H1 (cell line): ENCODE data around the gene DGKD. TPM values are rescaled to one million over a fixed set of nuclear protein-coding genes. Genes with fewer than 3 reads are reported as not detected.

ENCODE experiments used
- CTCF ChIA-PET: fragments of 300-600 bp; sonication (Branson Sonifier 250); formaldehyde crosslinking; loops from one replicate; lab custom pipeline; 2021; ENCODE audit not compliant: partially characterized antibody; lab: Charles Lee
- POLR2A ChIA-PET: fragments of 300-600 bp; sonication (Branson Sonifier 250); formaldehyde crosslinking; loops from one replicate; lab custom pipeline; 2021; ENCODE audit warnings: inconsistent platforms; ENCODE audit not compliant: partially characterized antibody; lab: Charles Lee
- DNase-seq, 2 experiments: peaks; one replicate each; pipeline versions ENCODE4 v3.0.0 to v3.0.0-alpha.2; 2010 to 2022; ENCODE audit warnings: low spot score in 2 of 2, low read depth in 1 of 2, mixed read lengths in 1 of 2
- FAIRE-seq: peaks from 2 replicates; lab custom pipeline; 2011; peaks lifted over from hg19 to GRCh38; lab: Jason Lieb, UNC
- H2AFZ ChIP-seq: 2 replicates; pipeline ENCODE4 v1.8.1; 2012; ENCODE audit warnings: low read length, inconsistent platforms
- H2AK5ac ChIP-seq: 2 replicates; pipeline ENCODE4 v1.6.1; 2013; ENCODE audit warnings: low read depth, low read length
- H2BK120ac ChIP-seq: replicated peaks from 2 replicates; pipeline ENCODE3; 2013; ENCODE audit warnings: low read depth, low read length, inconsistent platforms
- H2BK12ac ChIP-seq: 2 replicates; pipeline ENCODE4 v1.6.1; 2013; ENCODE audit warnings: low read depth, low read length
- H2BK15ac ChIP-seq: 2 replicates; pipeline ENCODE4 v1.6.1; 2013; ENCODE audit warnings: low read length
- H2BK20ac ChIP-seq: 2 replicates; pipeline ENCODE4 v1.6.1; 2013; ENCODE audit warnings: low read length
- H2BK5ac ChIP-seq: 2 replicates; pipeline ENCODE4 v1.6.1; 2013; ENCODE audit warnings: low read depth, low read length
- H3K14ac ChIP-seq: 2 replicates; pipeline ENCODE4 v1.6.1; 2013; ENCODE audit warnings: inconsistent platforms; ENCODE audit not compliant: insufficient read length
- H3K18ac ChIP-seq: 2 replicates; pipeline ENCODE4 v1.6.1; 2013; ENCODE audit warnings: low read length; ENCODE audit errors: extremely low read depth
- H3K23ac ChIP-seq: 2 replicates; pipeline ENCODE4 v1.6.1; 2013; ENCODE audit warnings: inconsistent platforms; ENCODE audit not compliant: insufficient read length
- H3K23me2 ChIP-seq: 2 replicates; pipeline ENCODE4 v1.6.1; 2013; ENCODE audit warnings: low read depth, low read length
- H3K27ac ChIP-seq: 2 replicates; pipeline ENCODE4 v1.6.1; 2011; ENCODE audit warnings: low read depth, low read length, inconsistent platforms
- H3K27me3 ChIP-seq, 4 experiments: replicated peaks in 1 of 4; 1 replicate in 1 of 4; 2 replicates in 3 of 4; pipeline versions ENCODE4 v1.6.1 to v1.8.1; 2011 to 2013; ENCODE audit warnings: low read length in 3 of 4, mild to moderate bottlenecking in 3 of 4, inconsistent platforms in 2 of 4, mixed read lengths in 2 of 4, moderate library complexity in 1 of 4; ENCODE audit not compliant: control insufficient read depth in 3 of 4, insufficient read depth in 3 of 4; ENCODE audit errors: extremely low read depth in 1 of 4
- H3K36me3 ChIP-seq, 4 experiments: 2 replicates each; pipeline versions ENCODE4 v1.6.1 to v1.8.1; 2011 to 2013; ENCODE audit warnings: mild to moderate bottlenecking in 4 of 4, low read length in 3 of 4, moderate library complexity in 2 of 4, control low read depth in 1 of 4, inconsistent platforms in 1 of 4; ENCODE audit not compliant: insufficient read depth in 4 of 4, control insufficient read depth in 2 of 4
- H3K4ac ChIP-seq: replicated peaks from 2 replicates; pipeline ENCODE3; 2013; ENCODE audit warnings: low read length, low read depth, mixed read lengths, inconsistent platforms; ENCODE audit not compliant: insufficient read length
- H3K4me1 ChIP-seq, 4 experiments: replicated peaks in 1 of 4; 1 replicate in 1 of 4; 2 replicates in 3 of 4; pipeline versions ENCODE4 v1.6.1 to v1.8.1; 2011 to 2013; ENCODE audit warnings: low read length in 3 of 4, inconsistent platforms in 2 of 4, mixed read lengths in 1 of 4; ENCODE audit not compliant: insufficient read depth in 4 of 4, control insufficient read depth in 3 of 4
- H3K4me2 ChIP-seq, 2 experiments: 2 replicates each; pipeline versions ENCODE4 v1.6.1 to v1.8.1; 2011 to 2013; ENCODE audit warnings: low read depth in 2 of 2, low read length in 2 of 2, control low read depth in 1 of 2, inconsistent platforms in 1 of 2, mild to moderate bottlenecking in 1 of 2; ENCODE audit not compliant: insufficient read depth in 1 of 2
- H3K4me3 ChIP-seq, 4 experiments: fragments of 200-600, 300-600 bp in 1 of 4; sonication (generic), shearing (Covaris generic), sonication (Bioruptor Twin) in 1 of 4; 2 replicates each; pipeline versions ENCODE4 v1.5.1 to v1.8.1; 2011 to 2016; ENCODE audit warnings: low read length in 4 of 4, low read depth in 3 of 4, control low read depth in 2 of 4, inconsistent platforms in 2 of 4, mild to moderate bottlenecking in 2 of 4, mixed read lengths in 1 of 4, moderate library complexity in 1 of 4; ENCODE audit not compliant: insufficient read depth in 2 of 4; ENCODE audit errors: extremely low read depth in 1 of 4
- H3K56ac ChIP-seq: replicated peaks from 2 replicates; pipeline ENCODE3; 2013; ENCODE audit warnings: low read depth, mild to moderate bottlenecking, mixed read lengths, low read length, inconsistent platforms; ENCODE audit not compliant: insufficient read length
- H3K79me1 ChIP-seq: 2 replicates; pipeline ENCODE4 v1.6.1; 2013; ENCODE audit warnings: low read depth, low read length, control low read depth
- H3K79me2 ChIP-seq, 2 experiments: 2 replicates each; pipeline versions ENCODE4 v1.6.1 to v1.8.1; 2012 to 2013; ENCODE audit warnings: low read length in 2 of 2, mild to moderate bottlenecking in 2 of 2, inconsistent platforms in 1 of 2; ENCODE audit not compliant: insufficient read depth in 2 of 2, control insufficient read depth in 1 of 2
- H3K9ac ChIP-seq, 4 experiments: replicated peaks in 1 of 4; 1 replicate in 1 of 4; 2 replicates in 3 of 4; pipeline versions ENCODE4 v1.6.1 to v1.8.1; 2011 to 2013; ENCODE audit warnings: low read depth in 3 of 4, low read length in 3 of 4, control low read depth in 2 of 4, mild to moderate bottlenecking in 2 of 4, moderate library complexity in 2 of 4, inconsistent platforms in 1 of 4; ENCODE audit errors: extremely low read depth in 1 of 4
- H3K9me3 ChIP-seq, 2 experiments: 2 replicates each; pipeline versions ENCODE4 v1.6.1 to v1.8.1; 2012 to 2013; ENCODE audit warnings: mild to moderate bottlenecking in 2 of 2, moderate library complexity in 2 of 2, control low read depth in 1 of 2, inconsistent platforms in 1 of 2, low read depth in 1 of 2, low read length in 1 of 2, mixed read lengths in 1 of 2; ENCODE audit not compliant: insufficient read depth in 2 of 2
- H4K20me1 ChIP-seq, 2 experiments: replicated peaks in 1 of 2; 2 replicates each; pipeline versions ENCODE3 to v1.8.1; 2011 to 2013; ENCODE audit warnings: inconsistent platforms in 2 of 2, low read length in 2 of 2, mild to moderate bottlenecking in 1 of 2; ENCODE audit not compliant: insufficient read depth in 2 of 2, control insufficient read depth in 1 of 2
- H4K5ac ChIP-seq: 2 replicates; pipeline ENCODE4 v1.6.1; 2013; ENCODE audit warnings: low read length, low read depth, mixed read lengths, inconsistent platforms; ENCODE audit not compliant: insufficient read length
- H4K8ac ChIP-seq: 2 replicates; pipeline ENCODE4 v1.8.0; 2013; ENCODE audit warnings: mild to moderate bottlenecking, moderate library complexity, low read length, inconsistent platforms; ENCODE audit not compliant: insufficient read depth; ENCODE audit errors: extremely low read depth
- H4K91ac ChIP-seq: replicated peaks from 2 replicates; pipeline ENCODE3; 2013; ENCODE audit warnings: low read length, mixed read lengths, inconsistent platforms; ENCODE audit not compliant: insufficient read length
- ASH2L ChIP-seq: fragments of 200-600, 300-600 bp; sonication (generic); IDR thresholded peaks from one replicate; pipeline ENCODE4 v1.7.1; 2017; ENCODE audit warnings: low read length
- CHD2 ChIP-seq: IDR thresholded peaks from 2 replicates; pipeline ENCODE4 v1.6.1; 2012; ENCODE audit warnings: low read length, improper control_type of control experiment
- CREB1 ChIP-seq: IDR thresholded peaks from 2 replicates; pipeline ENCODE4 v1.6.1; 2012; ENCODE audit warnings: inconsistent platforms
- GABPA ChIP-seq: IDR thresholded peaks from 2 replicates; pipeline ENCODE4 v1.6.1; 2011; ENCODE audit warnings: mild to moderate bottlenecking, low read length, moderate library complexity, borderline replicate concordance; ENCODE audit not compliant: insufficient read depth
- JUND ChIP-seq: IDR thresholded peaks from 2 replicates; pipeline ENCODE4 v1.6.1; 2011; ENCODE audit warnings: mild to moderate bottlenecking, improper control_type of control experiment, low read length
- POLR2AphosphoS5 ChIP-seq: IDR thresholded peaks from 2 replicates; pipeline ENCODE4 v1.6.1; 2011; ENCODE audit warnings: low read depth, low read length
- SAP30 ChIP-seq: fragments of 300-600 bp; sonication (generic); IDR thresholded peaks from 2 replicates; pipeline ENCODE4 v1.7.1; 2012; ENCODE audit warnings: low read length, moderate library complexity, mild to moderate bottlenecking, inconsistent platforms; ENCODE audit not compliant: insufficient read depth, insufficient replicate concordance
- TCF12 ChIP-seq: IDR thresholded peaks from 2 replicates; pipeline ENCODE4 v1.6.1; 2011; ENCODE audit warnings: low read depth, mild to moderate bottlenecking, low read length
- TEAD4 ChIP-seq: IDR thresholded peaks from 2 replicates; pipeline ENCODE4 v1.6.1; 2012; ENCODE audit warnings: low read depth, low read length, inconsistent platforms, mixed read lengths
- ZNF274 ChIP-seq: IDR thresholded peaks from 2 replicates; pipeline ENCODE4 v1.7.0; 2012; ENCODE audit warnings: low read length, borderline replicate concordance; ENCODE audit errors: extremely low read depth
- WGBS, 2 experiments: shearing (Covaris generic) in 1 of 2; methylation state at CpG; one replicate each; pipeline versions ENCODE4 v1.1.6 to v1.1.7; 2013 to 2015; ENCODE audit warnings: low lambda C conversion rate in 2 of 2, mixed read lengths in 2 of 2, inconsistent platforms in 1 of 2, low coverage in 1 of 2, missing lambda C conversion rate in 1 of 2; ENCODE audit not compliant: insufficient replicate concordance in 2 of 2, insufficient coverage in 1 of 2, insufficient read length in 1 of 2; ENCODE audit errors: extremely low coverage in 1 of 2, missing lambda C conversion rate in 1 of 2; 5-methylcytosine and 5-hydroxymethylcytosine counted together
- polyA plus RNA-seq, 7 experiments: library from polyadenylated mRNA; depleted of rRNA in 3 of 7; stranded (reverse) in 5 of 7; unstranded in 2 of 7; fragments of >200 nt in 5 of 7; fragments of 200-250 nt in 2 of 7; gene quantifications; 1 replicate in 5 of 7; 2 replicates in 1 of 7; 4 replicates in 1 of 7; pipeline versions ENCODE4 v1.2.1 to v1.2.3, GENCODE V29; 2011 to 2013; ENCODE audit warnings: missing spikeins in 2 of 7, mixed read lengths in 2 of 7
- total RNA-seq: library from RNA; stranded (reverse); fragmentation: NEBNext Ultra II Directional; extraction: Animal tissue kit (Norgen Biotek cat#: 25700); gene quantifications from 2 replicates; pipeline ENCODE4 v1.2.1, GENCODE V29; 2021

The DGKD gene
- total and polyA plus RNA-seq, 2 of the 8 experiments (the other 6 are each of a cell fraction or from before 2014, with no cell fraction given) = 7.7 to 30.9 TPM

- H2AK5ac ChIP-seq = no peak overlapping the region
- no peak overlapping the region for H3K23ac ChIP-seq
- no peak overlapping the region for H4K8ac ChIP-seq
- H2BK20ac ChIP-seq = no peak overlapping the region
- no peak overlapping the region for H3K4ac ChIP-seq
- ChIA-PET POLR2A (no interaction called here), CTCF (interaction anchor here (0.9 to 7.7 kb wide), 14 partner anchors 8 to 388 kb away, joined by 3 to 77 read pairs (median 6); no protein-coding TSS in a partner anchor)
- no peak overlapping the region for H2BK120ac ChIP-seq
- H4K91ac ChIP-seq = no peak overlapping the region
- no peaks in the 10 kb centered on the region for H3K79me1 ChIP-seq
- no peak overlapping the region for H2BK5ac ChIP-seq
- WGBS, 2 experiments = 91% methylated on average over 18 of the region's 18 CpGs; no CpG with 5 or more reads in 1 of the 2 experiments
- no peaks in the 10 kb centered on the region for H3K23me2 ChIP-seq
- no peak overlapping the region for H2BK15ac ChIP-seq
- no peaks in the 10 kb centered on the region for H3K9me3 ChIP-seq
- H2BK12ac ChIP-seq = no peak overlapping the region
- TF ChIP-seq ASH2L (no peak), CHD2 (no peak), SAP30 (no peak), ZNF274 (no peak), TEAD4 (no peak), TCF12 (no peak), JUND (no peak), POLR2AphosphoS5 (no peak), CREB1 (no peak), GABPA (no peak)
- no peak overlapping the region for H3K4me2 ChIP-seq
- H3K4me3 ChIP-seq = no peak overlapping the region
- peaks cover 0 to 4% (median 0%) of the 10 kb centered on the region in 4 experiments; a peak in 1 of 8 replicates for H3K36me3 ChIP-seq
- H3K9ac ChIP-seq = no peak overlapping the region; a peak in 1 of 7 replicates
- H3K27me3 ChIP-seq = no peaks in the 10 kb centered on the region
- no peak overlapping the region for H3K14ac ChIP-seq
- DNase-seq (no peak), FAIRE-seq (no peak)
- H3K18ac ChIP-seq = no peak overlapping the region
- no peak overlapping the region for H2AFZ ChIP-seq
- no peaks in the 10 kb centered on the region; a peak in 1 of 7 replicates for H3K4me1 ChIP-seq
- no peak overlapping the region for H3K56ac ChIP-seq
- H3K27ac ChIP-seq = no peak overlapping the region
- no peak overlapping the region for H4K5ac ChIP-seq
- no peaks in the 10 kb centered on the region for H3K79me2 ChIP-seq
- peaks cover 3 to 6% of the 10 kb centered on the region in 2 experiments for H4K20me1 ChIP-seq
Measured at GRCh38 chr2:233445152-233445830, 91.0 kb downstream of the DGKD start.
